ENCODE measurements around the gene CORO7.

Gene CORO7

GRCh38 chr16:4306470-4307214 lies 109.8 kb downstream of the CORO7 start:
- DNase-seq (ENCODE audit: low read depth in 2 of 2), result no peak
